HCT116 (cell line): ENCODE measurements around the gene GTF3C5. TPM values are rescaled to one million over a fixed set of nuclear protein-coding genes. Genes with fewer than 3 reads are reported as not detected.

Source experiments
- ATAC-seq: fragments of 200-7000 bp; cut with Tn5 transposase; 2 replicates; pipeline ENCODE4 v1.9.1; 2020; ENCODE audit warnings: mild to moderate bottlenecking, moderate library complexity
- BruUV-seq: library from RNA; stranded (reverse); fragments of 400-500 nt; replicated peaks from 2 replicates; lab custom pipeline; 2021; lab: Mats Ljungman, UMichigan
- CTCF ChIA-PET: fragments of 300-600 bp; sonication (Branson Sonifier 250); formaldehyde crosslinking; loops from one replicate; lab custom pipeline; 2021; ENCODE audit warnings: antibody characterized with exemption; lab: Charles Lee
- POLR2A ChIA-PET: fragments of 300-600, 350-600 bp; sonication (Branson Sonifier 250); formaldehyde crosslinking; loops from one replicate; lab custom pipeline; 2021; ENCODE audit warnings: antibody characterized with exemption; lab: Charles Lee
- RAD21 ChIA-PET, 2 experiments: fragments of 300-600 bp; sonication (Branson Sonifier 250); formaldehyde crosslinking; loops; one replicate each; lab custom pipeline; 2023; ENCODE audit warnings: low total read pairs in 2 of 2; ENCODE audit not compliant: uncharacterized antibody in 2 of 2, unreplicated experiment in 2 of 2, low non-redundant PET in 1 of 2; lab: Charles Lee
- DNase-seq: peaks from one replicate; pipeline ENCODE4 v3.0.0-alpha.2; 2010; ENCODE audit warnings: low read depth, low spot score
- H2AFZ ChIP-seq: fragments of 200-600 bp; shearing (Covaris generic), sonication (generic); 2 replicates; pipeline ENCODE4 v1.6.1; 2017; ENCODE audit warnings: low read depth, mixed run types, mixed read lengths, antibody characterized with exemption, low read length; ENCODE audit not compliant: poor library complexity, severe bottlenecking
- H3K27ac ChIP-seq: 2 replicates; pipeline ENCODE4 v1.5.1; 2012; ENCODE audit warnings: low read depth, low read length
- H3K27me3 ChIP-seq: fragments of 200-600 bp; sonication (generic); 2 replicates; pipeline ENCODE4 v1.6.1; 2016; ENCODE audit warnings: mixed run types, low read length, mixed read lengths; ENCODE audit not compliant: insufficient read depth
- H3K36me3 ChIP-seq, 2 experiments: fragments of 200-500 bp in 1 of 2; fragments of 200-600 bp in 1 of 2; sonication (Bioruptor generic) in 1 of 2; sonication (generic) in 1 of 2; 2 replicates each; pipeline versions ENCODE4 v1.5.1 to v1.6.1; 2014 to 2016; ENCODE audit warnings: low read length in 2 of 2, inconsistent platforms in 1 of 2, mixed read lengths in 1 of 2, mixed run types in 1 of 2; ENCODE audit not compliant: insufficient read depth in 2 of 2, control insufficient read depth in 1 of 2
- H3K4me1 ChIP-seq, 2 experiments: fragments of 200-600 bp in 1 of 2; sonication (generic) in 1 of 2; 2 replicates each; pipeline versions ENCODE4 v1.5.1 to v1.6.1; 2012 to 2017; ENCODE audit warnings: low read length in 2 of 2, inconsistent platforms in 1 of 2, mild to moderate bottlenecking in 1 of 2, mixed read lengths in 1 of 2, mixed run types in 1 of 2, moderate library complexity in 1 of 2; ENCODE audit not compliant: insufficient read depth in 2 of 2, control insufficient read depth in 1 of 2
- H3K4me2 ChIP-seq: fragments of 200-600 bp; sonication (generic); 2 replicates; pipeline ENCODE4 v1.6.1; 2017; ENCODE audit warnings: mixed run types, low read length, mixed read lengths
- H3K4me3 ChIP-seq, 2 experiments: fragments of 200-600 bp in 1 of 2; sonication (generic) in 1 of 2; replicated peaks in 1 of 2; 2 replicates each; pipeline ENCODE4 v1.5.1; 2011 to 2016; ENCODE audit warnings: low read length in 2 of 2, control low read depth in 1 of 2, low read depth in 1 of 2, mild to moderate bottlenecking in 1 of 2, mixed read lengths in 1 of 2, mixed run types in 1 of 2
- H3K79me2 ChIP-seq: fragments of 200-600 bp; sonication (generic); 2 replicates; pipeline ENCODE4 v1.6.1; 2017; ENCODE audit warnings: mild to moderate bottlenecking, mixed run types, low read length, moderate library complexity, mixed read lengths; ENCODE audit not compliant: insufficient read depth
- H3K9ac ChIP-seq: fragments of 200-600 bp; sonication (generic); 2 replicates; pipeline ENCODE4 v1.6.1; 2016; ENCODE audit warnings: low read length, mixed read lengths
- H3K9me2 ChIP-seq: fragments of 200-600 bp; sonication (generic), shearing (Covaris generic); 2 replicates; pipeline ENCODE4 v1.6.1; 2017; ENCODE audit warnings: mixed run types, mild to moderate bottlenecking, moderate library complexity; ENCODE audit not compliant: insufficient read depth
- H3K9me3 ChIP-seq, 2 experiments: fragments of 200-500 bp in 1 of 2; fragments of 200-600 bp in 1 of 2; sonication (Bioruptor generic) in 1 of 2; sonication (generic) in 1 of 2; 2 replicates each; pipeline ENCODE4 v1.6.1; 2014 to 2017; ENCODE audit warnings: low read length in 2 of 2, mixed read lengths in 2 of 2, inconsistent platforms in 1 of 2, low read depth in 1 of 2, mild to moderate bottlenecking in 1 of 2, mixed run types in 1 of 2, moderate library complexity in 1 of 2; ENCODE audit not compliant: control insufficient read depth in 1 of 2, insufficient read depth in 1 of 2
- H4K20me1 ChIP-seq: fragments of 200-600 bp; sonication (generic), shearing (Covaris generic); 2 replicates; pipeline ENCODE4 v1.6.1; 2017; ENCODE audit warnings: mixed run types, mild to moderate bottlenecking, moderate library complexity; ENCODE audit not compliant: insufficient read depth
- CBX3 ChIP-seq: IDR thresholded peaks from 2 replicates; pipeline ENCODE4 v1.6.1; 2012; ENCODE audit warnings: low read depth
- CEBPB ChIP-seq: IDR thresholded peaks from 2 replicates; pipeline ENCODE4 v1.6.1; 2012; ENCODE audit warnings: low read depth
- ELF1 ChIP-seq: IDR thresholded peaks from 2 replicates; pipeline ENCODE4 v1.6.1; 2012; ENCODE audit warnings: low read depth, borderline replicate concordance
- SIN3A ChIP-seq: IDR thresholded peaks from 2 replicates; pipeline ENCODE4 v1.6.1; 2012; ENCODE audit warnings: low read depth
- SP1 ChIP-seq: IDR thresholded peaks from 2 replicates; pipeline ENCODE4 v1.6.1; 2012; ENCODE audit warnings: low read depth
- TCF7L2 ChIP-seq: IDR thresholded peaks from 2 replicates; pipeline ENCODE4 v1.7.0; 2011; ENCODE audit warnings: borderline replicate concordance, inconsistent platforms; ENCODE audit not compliant: insufficient read depth, insufficient read length; ENCODE audit errors: extremely low read depth
- YY1 ChIP-seq: IDR thresholded peaks from 2 replicates; pipeline ENCODE4 v1.6.1; 2011; ENCODE audit warnings: low read length, low read depth, moderate library complexity, mild to moderate bottlenecking; ENCODE audit not compliant: insufficient replicate concordance; ENCODE audit errors: extremely low read depth
- ZFX ChIP-seq: fragments of 450-650 bp; IDR thresholded peaks from 2 replicates; pipeline ENCODE4 v1.6.1; 2017
- ZNF274 ChIP-seq: fragments of 200-500 bp; sonication (Bioruptor generic); IDR thresholded peaks from 2 replicates; pipeline ENCODE4 v1.6.1; 2014; ENCODE audit warnings: mild to moderate bottlenecking, low read depth, low read length, inconsistent platforms
- intact Hi-C: fragments of 100-400 bp; cut with micrococcal nuclease; formaldehyde crosslinking; loops from 2 replicates; pipeline ENCODE4 v1.10.0; 2022
- total RNA-seq: library from RNA; stranded (reverse); gene quantifications from one replicate; pipeline ENCODE4 v1.2.1, GENCODE V29; 2021; ENCODE audit not compliant: unreplicated experiment
- TF ChIP-seq, protein P1 (sequence below): IDR thresholded peaks from 2 replicates; pipeline ENCODE4 v1.6.1; 2012
- TF ChIP-seq, protein P2 (sequence below): IDR thresholded peaks from 2 replicates; pipeline ENCODE4 v1.6.1; 2012
- TF ChIP-seq, protein P3 (sequence below), 3 experiments: fragments of 200-600 bp in 1 of 3; sonication (generic) in 1 of 3; IDR thresholded peaks in 2 of 3; conservative IDR thresholded peaks in 1 of 3; 2 replicates each; pipeline ENCODE4 v1.5.1; 2012 to 2017; ENCODE audit warnings: low read depth in 2 of 3, low read length in 2 of 3, antibody characterized with exemption in 1 of 3, borderline replicate concordance in 1 of 3, control low read depth in 1 of 3, mild to moderate bottlenecking in 1 of 3, mixed read lengths in 1 of 3, mixed run types in 1 of 3, moderate library complexity in 1 of 3; ENCODE audit not compliant: insufficient read depth in 1 of 3
- TF ChIP-seq, protein P4 (sequence below): IDR thresholded peaks from 2 replicates; pipeline ENCODE4 v1.6.1; 2011; ENCODE audit warnings: mild to moderate bottlenecking, low read length, moderate library complexity; ENCODE audit not compliant: insufficient replicate concordance; ENCODE audit errors: extremely low read depth

Gene GTF3C5
- total RNA-seq, 1 experiment from 2014 or later, result 95.1 TPM

DNA sequence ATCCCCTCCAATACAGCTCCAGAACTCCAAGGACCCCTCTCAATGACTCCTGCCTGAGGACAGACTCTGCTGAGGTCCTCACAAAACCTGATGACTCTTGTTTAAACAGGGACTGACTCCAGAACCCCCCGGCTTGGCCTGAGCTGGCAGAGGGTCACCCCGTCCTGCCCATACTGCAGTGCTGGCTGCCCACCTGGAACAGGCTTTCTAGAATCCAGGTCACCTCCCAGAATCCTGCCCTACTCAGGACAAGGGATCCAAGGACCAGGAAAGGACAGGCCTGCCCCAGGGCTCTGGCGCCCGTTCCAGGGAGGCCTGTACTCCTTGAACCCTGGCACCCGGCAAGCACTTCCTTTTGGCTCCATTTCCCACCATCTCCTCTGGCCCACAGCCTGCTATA is 68.1 kb downstream of the GTF3C5 start:
- Histone ChIP-seq H2AFZ (no peak overlapping the region), H3K4me3 (no peak overlapping the region), H3K4me2 (no peak overlapping the region), H3K27me3 (no peaks in the 10 kb centered on the region), H4K20me1 (no peaks in the 10 kb centered on the region), H3K4me1 (no peaks in the 10 kb centered on the region), H3K9me2 (no peaks in the 10 kb centered on the region), H3K36me3 (peaks cover 23 to 42% of the 10 kb centered on the region in 2 experiments; a peak in 3 of 4 replicates), H3K9ac (no peak overlapping the region), H3K9me3 (peaks cover 8 to 16% of the 10 kb centered on the region in 2 experiments; a peak in 3 of 4 replicates), H3K79me2 (no peaks in the 10 kb centered on the region), H3K27ac (no peak overlapping the region)
- no TSS peak for BruUV-seq
- RAD21 ChIA-PET, result no interaction called here
- no peak for ATAC-seq
- POLR2A ChIA-PET, result no interaction called here
- no peak for DNase-seq
- intact Hi-C loops, result no loop called here
- CTCF ChIA-PET, result interaction anchor here (2.6 kb wide), 1 partner anchor 46 kb away, joined by 6 read pairs; no protein-coding TSS in a partner anchor
- no peak for TF ChIP-seq CEBPB

DNA sequence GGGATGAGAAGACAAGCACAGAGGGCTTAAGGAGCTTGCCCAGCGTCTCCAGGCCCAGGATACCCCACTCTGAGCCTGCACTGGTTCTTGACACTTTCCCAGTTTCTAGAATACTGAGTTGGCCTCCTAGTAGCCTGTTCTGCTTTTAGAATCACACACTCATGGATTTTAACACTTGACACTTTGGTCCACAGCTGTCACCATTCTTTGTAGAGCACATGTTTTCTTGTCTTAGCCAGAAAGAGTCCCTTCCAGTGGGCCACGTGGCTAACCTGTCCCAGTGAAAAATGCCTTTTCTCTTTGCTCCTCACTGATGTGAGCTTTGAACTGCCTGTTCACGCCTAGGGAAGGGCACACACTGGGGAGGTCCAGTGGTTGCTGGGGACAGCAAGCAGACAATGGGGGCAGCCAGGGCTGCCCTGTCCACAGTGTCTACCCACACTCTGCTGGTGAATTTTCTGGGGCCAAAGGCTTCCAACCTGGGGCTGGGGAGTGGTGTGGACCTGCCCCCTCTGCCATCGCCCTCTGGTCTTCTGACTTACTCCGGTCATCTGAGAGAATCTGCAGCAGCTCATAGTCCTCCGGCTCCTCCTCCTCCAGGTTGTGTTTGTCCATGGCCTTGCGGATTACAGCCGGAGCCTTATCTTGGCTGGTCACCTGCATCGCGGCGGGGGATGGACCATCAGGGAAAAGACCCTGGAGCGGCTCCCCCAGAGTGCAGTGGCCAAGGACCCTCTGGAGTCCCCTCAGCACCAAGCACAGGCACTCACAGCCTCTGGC is 69.1 kb downstream of the GTF3C5 start:
- RAD21 ChIA-PET, result interaction anchor here in 1 of 2 experiments (0.5 kb wide), 1 partner anchor 60 kb away, joined by 3 read pairs; no protein-coding TSS in a partner anchor
- DNase-seq, result no peak
- Histone ChIP-seq H3K27ac (no peak overlapping the region), H4K20me1 (no peaks in the 10 kb centered on the region), H3K9ac (no peak overlapping the region), H2AFZ (no peak overlapping the region), H3K4me1 (no peaks in the 10 kb centered on the region), H3K36me3 (peaks cover 23 to 42% of the 10 kb centered on the region in 2 experiments; a peak in 3 of 4 replicates), H3K9me2 (no peaks in the 10 kb centered on the region), H3K27me3 (no peaks in the 10 kb centered on the region), H3K4me3 (no peak overlapping the region), H3K9me3 (peaks cover 8 to 16% of the 10 kb centered on the region in 2 experiments; a peak in 3 of 4 replicates), H3K4me2 (no peak overlapping the region), H3K79me2 (no peaks in the 10 kb centered on the region)
- CTCF ChIA-PET, result interaction anchor here (2.6 kb wide), 1 partner anchor 45 kb away, joined by 6 read pairs; no protein-coding TSS in a partner anchor
- no TSS peak for BruUV-seq
- no peak for ATAC-seq
- intact Hi-C loops, result no loop called here
- POLR2A ChIA-PET, result no interaction called here
- no peak for TF ChIP-seq SP1
- TF ChIP-seq YY1, result no peak
- TF ChIP-seq, protein P1, sequence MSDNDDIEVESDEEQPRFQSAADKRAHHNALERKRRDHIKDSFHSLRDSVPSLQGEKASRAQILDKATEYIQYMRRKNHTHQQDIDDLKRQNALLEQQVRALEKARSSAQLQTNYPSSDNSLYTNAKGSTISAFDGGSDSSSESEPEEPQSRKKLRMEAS, result no peak
- no peak for TF ChIP-seq CEBPB
- TF ChIP-seq ZNF274, result no peak
- no peak for TF ChIP-seq TCF7L2
- no peak for TF ChIP-seq ZFX
- TF ChIP-seq, protein P2, sequence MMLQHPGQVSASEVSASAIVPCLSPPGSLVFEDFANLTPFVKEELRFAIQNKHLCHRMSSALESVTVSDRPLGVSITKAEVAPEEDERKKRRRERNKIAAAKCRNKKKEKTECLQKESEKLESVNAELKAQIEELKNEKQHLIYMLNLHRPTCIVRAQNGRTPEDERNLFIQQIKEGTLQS, result no peak
- TF ChIP-seq ELF1, result no peak
- TF ChIP-seq, protein P3, sequence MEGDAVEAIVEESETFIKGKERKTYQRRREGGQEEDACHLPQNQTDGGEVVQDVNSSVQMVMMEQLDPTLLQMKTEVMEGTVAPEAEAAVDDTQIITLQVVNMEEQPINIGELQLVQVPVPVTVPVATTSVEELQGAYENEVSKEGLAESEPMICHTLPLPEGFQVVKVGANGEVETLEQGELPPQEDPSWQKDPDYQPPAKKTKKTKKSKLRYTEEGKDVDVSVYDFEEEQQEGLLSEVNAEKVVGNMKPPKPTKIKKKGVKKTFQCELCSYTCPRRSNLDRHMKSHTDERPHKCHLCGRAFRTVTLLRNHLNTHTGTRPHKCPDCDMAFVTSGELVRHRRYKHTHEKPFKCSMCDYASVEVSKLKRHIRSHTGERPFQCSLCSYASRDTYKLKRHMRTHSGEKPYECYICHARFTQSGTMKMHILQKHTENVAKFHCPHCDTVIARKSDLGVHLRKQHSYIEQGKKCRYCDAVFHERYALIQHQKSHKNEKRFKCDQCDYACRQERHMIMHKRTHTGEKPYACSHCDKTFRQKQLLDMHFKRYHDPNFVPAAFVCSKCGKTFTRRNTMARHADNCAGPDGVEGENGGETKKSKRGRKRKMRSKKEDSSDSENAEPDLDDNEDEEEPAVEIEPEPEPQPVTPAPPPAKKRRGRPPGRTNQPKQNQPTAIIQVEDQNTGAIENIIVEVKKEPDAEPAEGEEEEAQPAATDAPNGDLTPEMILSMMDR (IDR thresholded peaks at IDR 0.05 in 2 of 3, conservative IDR thresholded peaks at IDR 0.05 in 1 of 3; ENCODE audit: borderline replicate concordance in 1 of 3, insufficient read depth in 1 of 3, low read depth in 2 of 3, low read length in 2 of 3), result no peak
- no peak for TF ChIP-seq SIN3A
- no peak for TF ChIP-seq CBX3
- TF ChIP-seq, protein P4, sequence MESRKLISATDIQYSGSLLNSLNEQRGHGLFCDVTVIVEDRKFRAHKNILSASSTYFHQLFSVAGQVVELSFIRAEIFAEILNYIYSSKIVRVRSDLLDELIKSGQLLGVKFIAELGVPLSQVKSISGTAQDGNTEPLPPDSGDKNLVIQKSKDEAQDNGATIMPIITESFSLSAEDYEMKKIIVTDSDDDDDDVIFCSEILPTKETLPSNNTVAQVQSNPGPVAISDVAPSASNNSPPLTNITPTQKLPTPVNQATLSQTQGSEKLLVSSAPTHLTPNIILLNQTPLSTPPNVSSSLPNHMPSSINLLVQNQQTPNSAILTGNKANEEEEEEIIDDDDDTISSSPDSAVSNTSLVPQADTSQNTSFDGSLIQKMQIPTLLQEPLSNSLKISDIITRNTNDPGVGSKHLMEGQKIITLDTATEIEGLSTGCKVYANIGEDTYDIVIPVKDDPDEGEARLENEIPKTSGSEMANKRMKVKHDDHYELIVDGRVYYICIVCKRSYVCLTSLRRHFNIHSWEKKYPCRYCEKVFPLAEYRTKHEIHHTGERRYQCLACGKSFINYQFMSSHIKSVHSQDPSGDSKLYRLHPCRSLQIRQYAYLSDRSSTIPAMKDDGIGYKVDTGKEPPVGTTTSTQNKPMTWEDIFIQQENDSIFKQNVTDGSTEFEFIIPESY, result no peak
